Peyer's patch (tissue), 4 donors: Measurements from ENCODE around the gene RPTOR. TPM values are rescaled to one million over a fixed set of nuclear protein-coding genes. Genes with fewer than 3 reads are reported as not detected.
A peak's percentile ranks its signal among the peaks of the same experiment; 100 is the strongest.

Experiments
- DNase-seq, 3 donors: peaks; one replicate each; pipeline ENCODE4 v3.0.0-alpha.2; 2017 to 2019
- H3K27ac ChIP-seq, 4 donors: fragments of 200-600 bp; sonication (generic); one replicate each; pipeline ENCODE4 v1.5.1; 2016 to 2019
- H3K27me3 ChIP-seq, 2 donors: fragments of 200-600 bp; sonication (generic); one replicate each; pipeline ENCODE4 v1.5.1; 2019
- H3K36me3 ChIP-seq, 3 donors: fragments of 200-600 bp; sonication (generic); one replicate each; pipeline ENCODE4 v1.5.1; 2016 to 2019
- H3K4me1 ChIP-seq, 4 donors: fragments of 200-600 bp; sonication (generic); one replicate each; pipeline ENCODE4 v1.5.1; 2016 to 2019
- H3K4me3 ChIP-seq, 4 donors: fragments of 200-600 bp; sonication (generic); 1 replicate in 3 of 4; 2 replicates in 1 of 4; pipeline ENCODE4 v1.5.1; 2016 to 2019; ENCODE audit warnings: mild to moderate bottlenecking in 1 of 4
- H3K9me3 ChIP-seq, 4 donors: fragments of 200-600 bp; sonication (generic); one replicate each; pipeline ENCODE4 v1.5.1; 2016 to 2019; ENCODE audit warnings: mild to moderate bottlenecking in 1 of 4
- POLR2A ChIP-seq, 2 donors: fragments of 450-650 bp; IDR thresholded peaks; one replicate each; pipeline ENCODE4 v1.5.1; 2017; ENCODE audit warnings: antibody characterized with exemption in 2 of 2, mild to moderate bottlenecking in 2 of 2, moderate library complexity in 2 of 2
- total RNA-seq, 4 donors: library from RNA; depleted of rRNA; stranded (reverse); fragments of >200 nt; gene quantifications; one replicate each; pipeline ENCODE4 v1.1.0, GENCODE V29; 2016
- TF ChIP-seq, protein P1 (sequence below), 6 experiments: fragments of 450-650 bp in 4 of 6; fragments of 200-600 bp in 2 of 6; sonication (generic) in 1 of 6; IDR thresholded peaks; one replicate each; pipeline ENCODE4 v1.5.1; 2017 to 2019; ENCODE audit warnings: antibody characterized with exemption in 6 of 6, mild to moderate bottlenecking in 3 of 6, moderate library complexity in 1 of 6

RPTOR gene
- total RNA-seq, 4 donors from 2014 or later: 42.4 to 73.6 (median 64.2) TPM

DNA sequence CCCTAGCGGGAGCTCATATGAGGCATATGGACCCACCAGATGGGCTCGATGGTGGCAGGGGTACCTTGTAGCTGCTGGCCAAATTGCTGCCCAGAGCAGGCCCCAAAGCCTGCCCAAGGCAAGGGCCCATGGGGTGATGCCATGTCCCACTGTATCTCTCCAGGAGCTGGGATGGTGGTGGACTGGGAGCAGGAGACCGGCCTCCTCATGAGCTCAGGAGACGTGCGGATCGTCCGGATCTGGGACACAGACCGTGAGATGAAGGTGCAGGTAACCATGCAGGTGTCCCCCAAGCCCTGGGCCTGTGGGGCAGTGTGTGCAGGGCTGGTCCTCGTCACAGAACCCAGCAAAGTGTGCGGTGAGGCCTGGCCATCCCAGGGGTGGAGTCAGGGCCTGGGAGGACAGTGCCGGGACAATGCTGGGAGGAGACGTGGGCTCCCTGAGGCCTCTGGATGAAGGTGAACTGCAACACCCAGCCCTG is 412.9 kb downstream of the RPTOR start:
- Histone ChIP-seq H3K27ac (no peak overlapping the region), H3K4me1 (peaks cover 0 to 19% (median 0%) of the 10 kb centered on the region in 4 donors), H3K36me3 (no peaks in the 10 kb centered on the region), H3K9me3 (no peaks in the 10 kb centered on the region), H3K27me3 (no peaks in the 10 kb centered on the region), H3K4me3 (no peak overlapping the region)
- TF ChIP-seq, protein P1, sequence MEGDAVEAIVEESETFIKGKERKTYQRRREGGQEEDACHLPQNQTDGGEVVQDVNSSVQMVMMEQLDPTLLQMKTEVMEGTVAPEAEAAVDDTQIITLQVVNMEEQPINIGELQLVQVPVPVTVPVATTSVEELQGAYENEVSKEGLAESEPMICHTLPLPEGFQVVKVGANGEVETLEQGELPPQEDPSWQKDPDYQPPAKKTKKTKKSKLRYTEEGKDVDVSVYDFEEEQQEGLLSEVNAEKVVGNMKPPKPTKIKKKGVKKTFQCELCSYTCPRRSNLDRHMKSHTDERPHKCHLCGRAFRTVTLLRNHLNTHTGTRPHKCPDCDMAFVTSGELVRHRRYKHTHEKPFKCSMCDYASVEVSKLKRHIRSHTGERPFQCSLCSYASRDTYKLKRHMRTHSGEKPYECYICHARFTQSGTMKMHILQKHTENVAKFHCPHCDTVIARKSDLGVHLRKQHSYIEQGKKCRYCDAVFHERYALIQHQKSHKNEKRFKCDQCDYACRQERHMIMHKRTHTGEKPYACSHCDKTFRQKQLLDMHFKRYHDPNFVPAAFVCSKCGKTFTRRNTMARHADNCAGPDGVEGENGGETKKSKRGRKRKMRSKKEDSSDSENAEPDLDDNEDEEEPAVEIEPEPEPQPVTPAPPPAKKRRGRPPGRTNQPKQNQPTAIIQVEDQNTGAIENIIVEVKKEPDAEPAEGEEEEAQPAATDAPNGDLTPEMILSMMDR (IDR thresholded peaks at IDR 0.05): no peak
- TF ChIP-seq POLR2A (IDR thresholded peaks at IDR 0.05): no peak
- DNase-seq: no peak

DNA sequence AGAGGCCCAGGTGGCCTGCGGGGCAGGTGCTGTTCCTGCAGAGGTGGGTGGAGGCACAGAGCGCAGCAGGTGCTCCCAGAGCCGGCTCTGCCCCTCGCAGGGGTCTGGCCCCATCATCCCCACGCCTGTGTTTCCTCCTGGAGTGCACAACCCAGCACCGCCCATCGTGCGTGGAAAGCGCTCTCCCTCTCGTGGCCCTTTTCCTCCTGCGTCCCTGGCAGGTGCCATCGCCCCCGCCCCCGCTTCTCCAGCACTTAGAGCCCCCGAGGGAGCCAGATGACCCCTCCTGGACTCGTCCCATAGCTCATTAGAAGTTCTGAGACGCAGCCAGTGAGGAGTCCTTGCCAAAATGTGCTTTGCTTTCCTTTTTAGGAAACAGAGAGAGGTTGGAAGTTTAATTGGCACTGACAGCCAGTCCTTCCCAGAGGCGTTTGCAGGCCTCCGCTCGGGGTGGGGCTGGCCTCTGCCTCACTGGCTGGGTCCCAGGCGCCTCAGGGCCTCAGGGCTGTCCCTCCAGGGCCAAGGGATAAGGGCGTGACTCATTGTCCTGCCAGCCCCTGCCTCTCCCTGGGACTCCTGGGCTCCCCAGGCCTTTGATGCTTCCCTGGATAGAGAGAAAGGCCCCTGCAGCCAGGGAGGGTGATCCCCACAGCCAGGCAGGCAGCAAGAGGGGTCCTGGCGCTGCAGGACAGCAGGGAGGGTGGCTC is 414.8 kb downstream of the RPTOR start:
- H3K9me3 ChIP-seq: no peaks in the 10 kb centered on the region
- H3K36me3 ChIP-seq: peaks cover 0 to 6% (median 0%) of the 10 kb centered on the region in 3 donors
- H3K4me1 ChIP-seq: peaks cover 0 to 19% (median 0%) of the 10 kb centered on the region in 4 donors
- H3K27me3 ChIP-seq: no peaks in the 10 kb centered on the region
- DNase-seq: no peak
- H3K27ac ChIP-seq: peak overlapping the region in 3 of 4 donors; percentile 41 to 82 (median 42)
- no peak for TF ChIP-seq POLR2A (IDR thresholded peaks at IDR 0.05)
- TF ChIP-seq, protein P1 (IDR thresholded peaks at IDR 0.05): no peak
- H3K4me3 ChIP-seq: no peak overlapping the region

DNA sequence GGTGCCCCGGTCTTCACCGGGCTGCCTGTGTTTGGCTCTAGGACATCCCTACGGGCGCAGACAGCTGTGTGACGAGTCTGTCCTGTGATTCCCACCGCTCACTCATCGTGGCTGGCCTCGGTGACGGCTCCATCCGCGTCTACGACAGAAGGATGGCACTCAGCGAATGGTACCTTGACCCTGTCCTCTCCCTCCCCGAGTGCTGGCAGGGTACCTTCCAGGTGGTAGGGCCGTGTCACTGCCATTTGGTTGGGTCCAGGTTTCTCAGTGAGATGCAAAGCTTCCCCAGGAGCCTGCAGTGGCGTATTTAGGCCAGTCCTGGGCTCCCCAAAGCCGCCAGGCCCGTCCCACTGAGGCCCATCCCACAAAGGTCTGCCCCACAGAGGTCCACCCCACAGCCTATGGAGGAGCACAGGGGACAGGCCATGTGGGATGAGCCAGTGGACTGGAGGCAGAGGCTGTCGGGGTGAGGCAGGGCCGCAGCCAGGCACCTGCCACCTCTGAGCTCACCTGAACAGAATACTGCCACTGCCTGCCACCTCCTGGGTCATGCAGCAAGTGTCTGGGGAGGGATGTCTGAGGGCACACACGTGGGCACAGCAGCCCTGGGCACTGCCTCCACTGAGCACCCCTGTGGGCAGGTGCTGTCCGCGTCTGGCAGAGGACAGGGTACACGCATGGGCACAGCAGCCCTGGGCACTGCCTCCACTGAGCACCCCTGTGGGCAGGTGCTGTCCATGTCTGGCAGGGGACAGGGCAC is 415.6 kb downstream of the RPTOR start:
- no peak for DNase-seq
- Histone ChIP-seq H3K36me3 (peaks cover 0 to 14% (median 0%) of the 10 kb centered on the region in 3 donors), H3K4me1 (peaks cover 0 to 19% (median 0%) of the 10 kb centered on the region in 4 donors), H3K27ac (peak overlapping the region in 3 of 4 donors; percentile 31 to 82 (median 40)), H3K27me3 (no peaks in the 10 kb centered on the region), H3K9me3 (no peaks in the 10 kb centered on the region), H3K4me3 (no peak overlapping the region)
- no peak for TF ChIP-seq POLR2A (IDR thresholded peaks at IDR 0.05)
- TF ChIP-seq, protein P1 (IDR thresholded peaks at IDR 0.05): no peak

DNA sequence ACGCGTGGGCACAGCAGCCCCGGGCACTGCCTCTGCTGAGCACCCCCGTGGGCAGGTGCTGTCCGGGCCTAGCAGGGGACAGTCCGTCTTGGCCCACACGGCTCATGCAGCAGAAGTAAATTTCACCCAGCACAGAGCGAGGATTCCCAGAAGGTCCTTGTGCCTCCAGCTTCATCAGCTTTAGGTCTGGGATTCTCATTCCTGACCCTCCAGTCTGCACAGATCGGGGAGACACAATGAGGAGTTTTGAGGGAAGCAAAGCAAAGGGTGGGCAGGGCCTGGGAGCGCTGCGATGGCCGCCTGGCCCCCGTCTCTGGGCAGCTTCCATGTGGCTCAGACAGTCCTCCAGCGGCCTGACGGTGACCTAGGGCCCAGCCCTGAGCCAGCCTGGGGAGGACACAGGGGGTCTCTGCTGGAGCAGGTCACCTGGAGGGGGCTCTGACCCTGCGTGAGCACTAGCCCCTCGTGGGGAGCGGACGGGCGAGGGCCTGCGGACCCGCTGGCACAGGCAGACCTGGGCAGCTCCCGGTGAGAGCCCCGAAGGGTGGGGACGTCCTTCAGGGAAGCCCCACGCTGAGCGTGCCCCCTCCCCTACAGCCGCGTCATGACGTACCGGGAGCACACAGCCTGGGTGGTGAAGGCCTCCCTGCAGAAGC is 416.3 kb downstream of the RPTOR start:
- no peaks in the 10 kb centered on the region for H3K27me3 ChIP-seq
- no peak for DNase-seq
- peak overlapping the region in 2 of 4 donors; percentile 40 to 82 for H3K27ac ChIP-seq

More for the DNA sequence above, 416.3 kb downstream of the RPTOR start:
- Histone ChIP-seq H3K36me3 (peaks cover 0 to 18% (median 0%) of the 10 kb centered on the region in 3 donors), H3K4me3 (no peak overlapping the region), H3K9me3 (no peaks in the 10 kb centered on the region), H3K4me1 (peaks cover 0 to 19% (median 0%) of the 10 kb centered on the region in 4 donors)
- no peak for TF ChIP-seq POLR2A (IDR thresholded peaks at IDR 0.05)
- TF ChIP-seq, protein P1 (IDR thresholded peaks at IDR 0.05): no peak
